GM18868 (cell line): ENCODE data around the gene CDC14B.
A peak's percentile ranks its signal among the peaks of the same experiment; 100 is the strongest.
"Not testable (repeated sequence)": the region's sequence is repeated elsewhere in the genome, so short reads cannot be mapped to it uniquely, and the experiment has no call there.

Source experiments
- ATAC-seq: cut with Tn5 transposase; IDR thresholded peaks from one replicate; pipeline ENCODE4 v1.9.1; 2021; ENCODE audit warnings: mild to moderate bottlenecking, moderate library complexity; ENCODE audit not compliant: unreplicated experiment

The CDC14B gene

DNA sequence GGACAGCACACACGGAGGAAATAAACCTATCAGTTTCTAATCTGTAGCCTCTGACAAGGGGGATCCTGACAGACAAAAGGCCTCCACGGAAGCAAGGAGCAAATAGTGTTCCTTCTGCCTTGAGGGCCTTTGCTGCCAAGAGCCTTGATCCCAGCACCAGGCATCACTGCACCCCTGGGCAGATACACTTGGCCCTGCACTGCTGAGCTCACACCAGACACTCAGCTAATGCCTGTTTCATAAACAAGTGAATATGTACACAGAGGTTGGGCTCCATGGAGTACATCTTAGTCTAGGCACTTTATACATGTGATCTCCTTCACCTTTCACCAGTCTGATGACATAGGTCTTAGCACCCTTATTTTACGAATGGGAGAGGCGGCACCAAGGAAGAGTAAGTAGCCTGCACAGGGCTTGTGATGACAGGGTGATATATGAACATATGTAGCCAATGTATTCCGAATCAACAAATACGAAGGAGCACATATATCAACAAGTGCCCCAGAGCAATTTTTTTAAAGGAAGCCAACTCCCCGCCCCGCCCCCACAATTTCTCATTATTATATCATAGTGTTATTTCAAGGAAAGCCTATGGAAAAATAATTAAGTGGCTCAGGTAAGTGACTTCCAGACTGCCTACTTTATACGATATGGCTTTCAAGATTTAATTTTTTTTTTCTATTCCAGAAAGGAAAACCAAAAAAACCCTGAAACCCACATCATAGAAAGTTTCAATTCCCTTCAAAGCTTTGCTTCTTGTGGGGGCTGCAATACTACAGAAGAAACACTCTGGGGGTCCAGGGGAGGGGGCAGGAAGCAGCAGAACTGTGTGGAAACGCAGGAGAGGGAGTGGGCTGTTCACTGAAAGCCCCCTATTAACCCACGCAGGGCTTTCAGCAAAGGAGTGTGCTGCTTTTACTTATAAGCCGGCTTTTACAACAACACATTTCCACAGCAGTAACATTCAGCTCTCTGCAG lies 32.0 kb downstream of the CDC14B start:
- ATAC-seq = no peak

DNA sequence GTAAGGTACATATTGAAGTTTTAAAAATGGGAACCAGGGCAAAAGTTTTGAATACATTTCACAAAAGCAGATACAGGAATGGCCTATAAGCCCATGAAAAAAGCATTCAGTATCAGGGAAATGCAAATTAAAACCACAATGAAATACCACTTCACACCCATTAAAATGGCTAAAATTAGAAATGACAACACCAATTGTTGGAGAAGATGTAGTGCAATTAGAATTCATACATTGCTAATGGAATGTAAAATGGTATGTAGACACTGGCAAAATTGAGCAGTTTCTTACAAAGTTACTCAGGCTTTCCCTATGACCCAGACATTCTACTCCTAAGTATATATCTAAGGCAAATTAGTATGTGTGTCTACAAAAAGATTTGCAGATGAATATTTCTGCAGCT lies 34.2 kb downstream of the CDC14B start:
- no peak for ATAC-seq

DNA sequence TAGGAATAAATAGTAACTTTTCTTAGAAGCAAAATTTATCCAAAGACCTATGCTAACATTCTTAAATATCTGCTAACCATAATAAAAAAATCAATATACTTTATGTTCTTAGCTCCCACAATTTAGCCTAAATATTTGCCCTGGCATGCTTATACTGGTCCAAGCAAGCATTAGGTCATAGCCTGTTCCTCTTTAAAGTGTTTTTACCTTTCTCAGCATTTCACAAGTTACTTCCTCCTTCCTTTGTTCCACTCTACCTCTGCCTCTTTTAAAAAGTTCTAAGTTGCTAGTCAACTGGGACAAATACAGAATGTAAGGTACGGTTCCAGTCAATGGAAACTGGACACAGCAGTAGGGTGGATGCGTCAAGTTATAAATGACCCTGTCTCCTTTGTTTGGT lies 37.4 kb downstream of the CDC14B start:
- ATAC-seq = not testable (repeated sequence)

DNA sequence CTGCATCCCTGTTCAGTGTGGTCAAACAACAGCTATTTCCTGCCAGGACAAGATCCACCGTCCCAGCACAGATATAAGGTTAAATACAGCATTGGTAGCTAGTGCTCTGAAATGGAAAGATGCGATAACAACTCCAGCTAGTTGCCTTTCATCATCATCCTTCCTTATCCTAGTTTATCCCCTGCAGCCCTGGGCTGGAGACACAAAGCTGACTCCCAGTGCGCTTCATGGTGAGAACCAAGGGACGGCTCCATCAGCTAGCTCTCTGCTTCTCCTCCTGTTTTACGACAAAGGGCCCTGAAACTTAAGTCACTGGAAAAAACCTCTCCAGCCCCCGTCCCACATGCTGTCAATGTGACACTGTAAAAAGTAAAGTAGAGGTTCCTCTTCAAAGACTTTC lies 37.9 kb downstream of the CDC14B start:
- no peak for ATAC-seq

DNA sequence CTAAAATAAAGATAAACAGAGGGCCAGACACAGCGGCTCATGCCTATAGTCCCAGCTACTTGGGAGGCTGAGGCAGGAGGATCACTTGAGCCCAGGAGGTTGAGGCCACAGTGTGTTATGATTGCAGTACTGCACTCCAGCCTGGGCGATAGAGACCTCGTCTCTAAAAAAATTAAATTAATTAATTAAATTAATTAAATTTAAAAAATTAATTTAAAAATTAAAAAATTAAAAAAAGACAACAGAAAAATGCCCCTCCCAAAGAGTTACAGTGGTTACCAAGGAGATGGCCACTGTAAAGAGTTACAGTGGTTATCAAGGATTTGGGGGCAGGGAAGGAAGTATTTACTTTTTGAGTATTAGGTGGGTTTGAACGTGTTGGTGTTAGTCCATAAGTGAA lies 38.3 kb downstream of the CDC14B start:
- no peak for ATAC-seq

DNA sequence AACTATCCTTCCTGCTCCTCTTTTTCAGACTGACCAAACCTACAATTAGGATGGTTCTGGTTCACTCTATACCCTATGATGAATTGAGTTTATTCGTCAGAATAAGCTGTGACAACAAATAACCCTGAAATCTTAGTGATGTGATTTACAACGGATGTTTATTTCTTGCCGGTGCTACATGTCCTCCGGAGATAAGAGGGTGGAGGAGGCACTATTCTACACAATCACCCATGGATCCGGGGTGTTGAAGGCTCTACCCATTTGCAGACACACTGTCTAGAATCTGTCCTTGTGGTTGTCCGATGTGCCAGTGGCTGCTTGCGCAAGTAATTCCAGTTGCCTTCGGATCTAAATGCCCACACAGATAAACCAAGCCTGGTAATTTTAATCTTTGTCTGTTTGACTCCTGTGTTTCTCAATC lies 44.7 kb downstream of the CDC14B start:
- no peak for ATAC-seq

DNA sequence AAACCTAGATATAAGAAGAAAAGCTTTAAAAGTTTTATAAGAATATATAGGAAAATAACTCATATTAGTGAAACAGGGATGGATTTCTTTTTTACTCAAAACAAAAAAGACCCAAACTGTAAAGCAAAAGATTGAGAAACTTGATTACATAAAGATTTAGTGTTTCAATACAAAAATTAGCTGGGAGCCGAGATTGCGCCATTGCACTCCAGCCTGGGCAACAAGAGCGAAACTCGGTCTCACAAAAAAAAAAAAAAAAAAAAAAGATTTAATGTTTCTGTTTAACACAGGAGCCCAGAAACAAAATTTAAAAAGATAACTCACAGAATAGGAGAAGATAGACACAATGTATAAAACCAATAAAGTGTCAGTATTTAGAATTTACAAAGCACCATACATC lies 45.2 kb downstream of the CDC14B start:
- no peak for ATAC-seq

DNA sequence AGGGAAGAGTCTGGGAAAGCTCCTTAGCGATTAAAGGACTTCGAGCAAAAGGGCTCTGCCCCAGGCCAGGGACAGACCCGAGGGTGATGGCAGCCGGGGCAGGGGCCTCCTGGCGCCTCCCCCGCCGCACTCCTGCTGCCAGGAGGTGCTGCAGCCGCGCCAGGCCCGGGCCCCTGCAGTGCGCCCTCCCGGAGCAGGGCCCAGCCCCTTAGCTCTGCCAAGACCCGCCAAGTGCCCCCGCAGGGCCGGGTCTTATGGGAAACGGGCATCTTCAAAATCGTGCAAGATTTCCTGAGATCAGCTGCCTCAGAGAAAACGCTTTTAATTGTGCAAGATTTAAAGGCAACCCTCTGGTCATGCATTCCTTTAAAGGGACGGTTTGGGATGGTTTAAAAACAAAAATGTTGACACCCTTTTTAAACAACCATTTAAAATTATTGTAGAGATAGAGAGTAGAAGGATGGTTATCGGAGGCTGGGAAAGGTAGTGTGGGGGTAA lies 52.4 kb downstream of the CDC14B start:
- ATAC-seq = peak; percentile 41

DNA sequence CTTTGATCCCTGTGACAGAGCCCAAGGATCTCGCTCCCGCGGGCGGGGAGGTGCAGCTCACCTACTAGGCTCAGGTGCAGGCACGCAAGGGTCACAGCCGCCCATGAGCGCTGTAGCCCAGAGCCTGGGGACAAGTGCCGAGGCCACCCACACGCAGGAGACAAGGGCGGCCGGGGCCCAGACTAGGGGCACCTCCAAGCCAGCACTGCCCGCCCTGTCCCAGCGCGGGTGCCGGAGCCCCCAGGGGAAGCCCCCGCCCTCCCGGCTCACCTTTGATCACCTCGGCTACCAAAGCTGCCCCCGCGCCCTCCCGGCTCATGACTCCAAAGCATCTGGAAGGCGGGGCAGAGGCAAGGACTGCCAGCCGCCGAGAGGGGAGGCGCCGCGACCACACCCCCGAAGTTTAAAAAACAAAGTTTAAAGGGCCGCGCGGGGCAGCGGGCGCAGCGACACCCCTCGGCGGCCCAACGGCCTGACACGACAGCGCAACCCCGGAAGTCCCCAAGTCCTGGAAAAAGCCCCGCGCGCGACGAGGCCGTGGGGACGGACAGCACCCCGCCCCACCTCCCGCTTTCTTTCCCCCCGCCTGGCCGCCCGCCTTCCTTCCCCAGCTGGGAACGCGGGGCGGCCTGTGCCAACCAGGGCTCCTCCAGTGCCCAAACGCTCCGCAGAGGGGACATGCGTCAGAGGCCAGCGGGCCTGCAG lies 53.0 kb downstream of the CDC14B start:
- peak; percentile 82 for ATAC-seq

DNA sequence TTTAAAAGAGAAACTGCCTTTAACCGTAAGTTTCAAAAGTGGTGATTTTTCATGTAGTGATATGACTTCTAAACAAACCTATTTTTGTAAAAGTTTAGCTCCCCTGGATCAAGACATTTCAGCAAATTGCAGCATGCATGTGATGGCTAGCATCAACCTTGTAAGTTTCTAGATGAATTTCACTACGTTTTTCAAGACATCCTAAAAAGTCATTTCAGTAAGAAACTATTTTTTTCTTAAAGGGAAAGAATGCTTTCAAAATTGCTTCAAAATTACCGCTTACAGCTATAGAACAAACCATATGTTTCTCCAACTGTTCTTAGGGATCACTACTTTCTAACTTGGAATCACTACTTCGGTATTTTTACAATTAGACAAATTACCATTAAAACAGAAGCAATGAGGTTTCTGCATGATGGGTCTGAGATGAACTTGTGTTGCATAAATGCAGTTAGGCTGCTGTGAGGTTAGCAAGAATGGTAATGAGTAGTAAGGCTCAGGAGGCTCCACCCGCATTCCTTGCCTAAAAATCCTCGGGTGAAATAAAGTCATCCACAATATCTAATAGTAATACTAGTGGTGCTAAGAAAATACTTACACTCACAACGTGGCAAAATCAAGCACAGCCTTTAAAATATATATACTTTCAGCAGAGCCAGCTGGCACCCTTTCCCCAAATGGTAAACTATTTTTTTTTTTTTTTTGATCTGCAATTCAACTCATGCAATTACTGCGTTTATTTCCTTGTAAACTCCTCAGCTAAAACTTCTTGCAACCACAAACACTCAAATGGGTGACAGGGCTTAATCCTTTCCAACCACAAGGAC lies 53.8 kb downstream of the CDC14B start:
- ATAC-seq = no peak

DNA sequence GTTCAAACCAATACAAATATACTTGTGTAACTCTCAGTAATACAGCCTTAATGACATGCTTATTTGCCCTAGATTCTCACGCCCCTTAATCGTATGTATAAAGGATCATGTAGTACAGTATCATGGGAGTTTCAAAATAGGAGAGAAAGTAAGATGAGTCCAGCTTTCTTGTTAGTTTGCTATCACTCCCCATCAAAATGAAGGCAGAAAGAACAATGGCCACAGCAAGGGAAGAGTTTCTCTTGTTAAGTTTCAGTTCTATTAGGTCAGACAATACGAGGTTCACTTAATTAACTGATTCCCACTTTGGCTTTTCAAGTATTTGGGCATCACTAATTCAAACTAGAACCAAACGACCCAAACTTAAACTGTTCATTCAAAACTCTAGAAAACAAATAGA lies 55.4 kb downstream of the CDC14B start:
- no peak for ATAC-seq

DNA sequence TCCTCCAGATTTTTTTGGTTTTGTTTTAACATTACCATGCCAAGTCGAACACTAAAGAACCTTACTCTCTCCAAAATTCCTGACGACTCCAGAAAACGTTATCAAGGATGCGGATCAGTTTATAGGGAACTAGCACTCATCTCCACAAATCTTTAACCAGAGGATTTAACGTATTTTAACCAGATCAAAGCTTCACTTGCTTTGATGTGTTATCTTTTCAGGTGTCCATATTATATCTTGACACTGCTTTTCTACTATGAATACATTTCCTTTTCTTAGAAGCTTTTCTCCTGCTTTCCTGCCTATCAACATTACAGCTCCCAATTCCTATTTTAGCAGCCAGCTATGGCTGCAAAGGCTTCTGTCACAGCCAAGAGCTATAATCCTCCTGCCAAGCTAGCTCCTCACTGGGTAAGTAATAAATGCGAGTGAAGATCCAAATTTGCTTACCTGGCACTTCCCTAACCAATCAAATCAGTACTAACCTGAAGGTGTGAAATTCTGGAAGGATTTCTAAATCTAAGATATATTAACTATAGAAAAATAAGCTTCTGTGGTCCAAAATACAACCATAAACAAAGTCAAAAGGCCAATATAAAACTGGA lies 60.2 kb downstream of the CDC14B start:
- no peak for ATAC-seq

DNA sequence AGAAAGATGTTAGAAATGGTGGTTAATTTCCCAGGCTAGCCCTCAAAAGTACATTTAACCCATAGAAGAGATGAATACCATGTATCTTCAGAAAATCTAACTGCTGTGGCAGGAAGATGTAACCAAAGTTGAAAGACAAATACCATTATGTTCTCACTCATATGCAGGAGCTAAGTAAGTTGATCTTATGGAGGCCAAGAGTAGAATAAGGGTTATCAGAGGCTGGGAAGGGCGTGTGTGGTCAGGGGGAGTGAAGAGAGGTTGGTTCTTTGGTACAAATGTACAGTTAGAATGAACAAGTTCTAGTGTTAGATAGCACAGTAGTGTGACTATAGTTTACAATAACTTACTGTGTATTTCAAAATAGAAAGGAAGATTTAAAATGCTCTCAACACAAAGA lies 61.7 kb downstream of the CDC14B start:
- ATAC-seq = no peak

DNA sequence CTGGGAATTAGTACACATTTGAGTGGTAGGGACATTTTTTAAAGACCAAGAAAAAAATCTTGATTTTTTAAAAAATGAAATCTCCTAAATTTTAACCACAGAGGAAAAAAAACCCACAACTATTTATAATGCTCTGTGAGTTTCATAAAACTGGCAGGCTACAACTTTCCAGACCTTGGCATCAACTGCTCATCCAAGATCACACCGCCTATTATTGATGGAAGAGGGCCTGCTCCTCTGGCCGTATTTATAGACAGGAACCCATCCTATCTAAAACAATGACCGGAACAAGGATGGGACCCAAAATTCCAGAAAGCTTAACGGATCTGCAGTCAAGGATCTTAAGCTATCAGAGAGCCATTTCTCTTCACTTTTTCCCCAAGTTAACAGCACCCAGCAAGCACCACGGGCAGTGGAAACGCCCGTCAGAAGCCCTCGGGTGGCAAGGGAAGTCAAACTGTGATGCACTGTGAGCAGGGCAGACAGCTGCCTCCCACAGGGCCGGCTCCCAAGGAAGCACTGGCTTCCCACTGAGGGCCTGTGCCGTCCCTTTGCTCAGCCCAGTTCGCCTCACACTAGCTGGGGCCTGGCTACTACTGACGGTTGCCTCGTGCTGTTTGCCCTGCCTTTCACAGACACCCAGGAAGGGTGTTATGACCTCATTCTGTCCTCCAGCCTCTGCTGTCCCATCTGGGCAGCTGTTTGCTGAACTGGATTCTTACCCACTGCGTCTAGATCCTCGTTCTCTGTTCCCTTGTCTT lies 62.8 kb downstream of the CDC14B start:
- ATAC-seq = no peak

DNA sequence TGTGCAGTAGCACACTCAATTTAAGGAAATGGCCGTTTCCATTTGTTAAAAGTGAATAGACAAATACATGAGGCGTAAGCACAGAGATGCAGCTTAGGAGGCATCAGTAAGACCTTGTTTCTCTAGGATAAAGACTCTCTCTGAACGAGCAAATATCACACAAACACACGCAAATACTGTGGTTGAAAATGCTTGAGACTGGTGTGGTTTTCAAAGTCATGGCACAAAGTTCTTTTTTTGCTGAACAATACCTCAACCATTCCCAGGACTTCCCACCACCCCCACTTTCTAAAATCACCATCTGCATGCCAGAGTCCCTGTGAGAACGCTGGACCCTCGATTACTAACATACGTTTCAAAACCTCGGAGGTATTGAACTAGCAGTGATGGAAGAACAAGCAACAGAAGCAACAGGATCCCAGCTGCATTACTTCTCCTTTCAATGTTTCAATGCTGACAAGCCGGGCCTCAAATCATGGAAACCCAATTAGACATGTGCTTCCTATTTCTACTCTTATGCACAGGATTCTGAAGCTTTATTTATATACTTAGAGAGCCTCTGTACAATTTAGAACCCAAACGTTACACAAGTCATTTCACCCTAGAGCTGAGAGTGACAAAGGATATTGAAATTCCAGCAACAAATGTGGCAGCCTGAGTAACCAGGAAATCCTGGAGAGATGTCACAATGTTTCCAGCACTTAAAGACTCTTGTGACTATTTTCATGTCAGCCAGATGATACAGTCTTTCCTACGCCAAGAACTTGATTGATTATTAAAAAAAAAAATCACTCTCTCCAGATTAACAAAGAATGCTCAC lies 63.9 kb downstream of the CDC14B start:
- ATAC-seq = no peak

DNA sequence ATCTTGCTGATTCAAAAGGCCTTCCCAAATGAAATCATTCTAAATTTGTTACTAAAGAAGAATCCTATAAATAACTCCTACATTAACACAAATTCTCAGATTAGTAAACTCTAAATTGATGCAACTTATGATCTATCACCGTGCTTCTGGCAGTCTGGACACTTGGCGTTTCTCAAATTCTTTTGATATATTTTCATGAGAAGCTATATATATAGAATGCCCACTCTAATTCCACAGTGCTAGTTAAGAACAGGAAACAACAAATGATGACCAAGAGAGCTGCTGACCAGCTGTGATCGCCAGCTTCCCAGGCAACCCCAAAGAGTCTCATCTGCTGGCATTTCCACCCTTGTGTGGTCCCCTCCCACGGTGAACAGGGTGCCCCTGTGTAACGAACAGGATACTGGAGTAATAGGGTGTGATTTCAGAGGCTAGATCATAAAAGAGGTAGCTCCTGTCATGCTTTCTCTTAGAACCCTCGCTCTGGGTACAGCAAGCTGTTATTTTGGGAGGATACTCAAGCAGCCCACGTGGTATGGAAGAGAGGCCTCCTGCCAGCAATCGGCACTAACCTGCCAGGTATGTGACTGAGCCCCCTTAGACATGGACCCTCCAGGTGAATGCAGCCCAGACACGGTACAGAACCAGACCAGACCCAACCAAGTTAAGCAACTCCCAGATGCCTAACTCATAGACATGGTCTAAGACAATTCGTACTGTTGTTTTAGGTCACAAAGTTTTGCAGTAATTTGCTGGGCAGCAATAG lies 64.7 kb downstream of the CDC14B start:
- no peak for ATAC-seq

DNA sequence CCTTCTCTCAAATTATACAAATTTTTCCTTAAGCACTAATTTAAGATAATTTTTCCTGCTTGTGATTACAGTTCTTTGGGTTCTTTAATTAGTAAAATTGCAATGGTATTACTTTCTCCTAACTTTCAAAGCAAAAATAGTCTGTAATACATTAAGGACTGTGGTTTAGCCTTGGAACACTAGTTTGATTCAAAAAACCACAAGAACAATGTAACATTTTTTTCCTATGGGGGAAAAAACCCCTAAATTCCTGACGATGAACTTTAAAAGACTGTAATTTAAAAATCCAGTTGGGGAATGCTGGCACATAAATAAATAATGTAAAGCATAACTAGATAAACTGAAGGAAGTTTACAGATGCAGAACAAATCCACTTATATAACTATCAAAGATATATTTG lies 65.3 kb downstream of the CDC14B start:
- no peak for ATAC-seq

DNA sequence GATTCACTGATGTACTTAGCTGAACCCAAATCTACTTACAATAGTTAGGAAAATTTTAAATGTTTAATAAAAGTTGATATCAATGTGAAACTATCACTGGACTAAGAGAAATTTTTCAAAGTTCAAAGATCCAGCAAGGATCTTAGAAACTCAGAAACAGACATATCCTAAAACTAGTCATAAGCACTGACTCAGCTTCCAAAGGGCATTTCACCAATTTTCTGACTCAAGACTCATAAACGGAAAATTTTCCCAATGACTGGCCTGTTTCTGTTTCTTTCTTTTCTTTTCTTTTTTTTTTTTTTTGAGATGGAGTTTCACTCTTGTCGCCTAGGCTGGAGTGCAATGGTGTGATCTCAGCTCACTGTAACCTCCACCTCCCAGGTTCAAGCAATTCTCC lies 66.6 kb downstream of the CDC14B start:
- no peak for ATAC-seq
